H9 (cell line): ENCODE data around the gene XPNPEP3. TPM values are rescaled to one million over a fixed set of nuclear protein-coding genes. Genes with fewer than 3 reads are reported as not detected.

ENCODE experiments used
- DNase-seq: peaks from one replicate; pipeline ENCODE4 v3.0.0-alpha.2; 2017
- H2AFZ ChIP-seq: one replicate; pipeline ENCODE4 v1.6.1; 2013; ENCODE audit warnings: mild to moderate bottlenecking, low read length, control low read depth, moderate library complexity
- H2AK5ac ChIP-seq: 2 replicates; pipeline ENCODE4 v1.6.1; 2013; ENCODE audit warnings: low read length, control low read depth, mixed read lengths; ENCODE audit not compliant: insufficient read length
- H2BK120ac ChIP-seq: one replicate; pipeline ENCODE4 v1.6.1; 2013; ENCODE audit warnings: low read depth, mild to moderate bottlenecking, low read length, control low read depth, inconsistent platforms; ENCODE audit not compliant: poor library complexity, severe bottlenecking
- H2BK12ac ChIP-seq: 2 replicates; pipeline ENCODE4 v1.6.1; 2013; ENCODE audit warnings: low read length, control low read depth, mixed read lengths, low read depth; ENCODE audit not compliant: insufficient read length
- H2BK15ac ChIP-seq: 2 replicates; pipeline ENCODE4 v1.6.1; 2013; ENCODE audit warnings: low read depth, low read length, control low read depth
- H2BK20ac ChIP-seq: one replicate; pipeline ENCODE4 v1.6.1; 2013; ENCODE audit warnings: low read depth, mild to moderate bottlenecking, low read length, control low read depth, inconsistent platforms; ENCODE audit not compliant: poor library complexity, severe bottlenecking
- H2BK5ac ChIP-seq: 2 replicates; pipeline ENCODE4 v1.6.1; 2013; ENCODE audit warnings: low read length, control low read depth, mixed read lengths; ENCODE audit not compliant: insufficient read length
- H3K14ac ChIP-seq: 2 replicates; pipeline ENCODE4 v1.6.1; 2013; ENCODE audit warnings: low read length, control low read depth; ENCODE audit not compliant: insufficient read depth
- H3K18ac ChIP-seq: 2 replicates; pipeline ENCODE4 v1.6.1; 2013; ENCODE audit warnings: low read depth, mild to moderate bottlenecking, mixed read lengths, low read length, control low read depth; ENCODE audit not compliant: insufficient read length
- H3K23ac ChIP-seq: 2 replicates; pipeline ENCODE4 v1.6.1; 2013; ENCODE audit warnings: low read length, control low read depth, mixed read lengths, low read depth; ENCODE audit not compliant: insufficient read length
- H3K23me2 ChIP-seq: 2 replicates; pipeline ENCODE4 v1.6.1; 2013; ENCODE audit warnings: low read depth, mild to moderate bottlenecking, mixed read lengths, low read length, control low read depth; ENCODE audit not compliant: insufficient read length, poor library complexity, severe bottlenecking
- H3K27ac ChIP-seq: 2 replicates; pipeline ENCODE4 v1.5.1; 2013; ENCODE audit warnings: low read length, control low read depth, mixed read lengths, low read depth; ENCODE audit not compliant: insufficient read length
- H3K27me3 ChIP-seq: 2 replicates; pipeline ENCODE4 v1.6.1; 2013; ENCODE audit warnings: low read length, control low read depth, inconsistent platforms; ENCODE audit not compliant: insufficient read depth
- H3K4ac ChIP-seq: 2 replicates; pipeline ENCODE4 v1.6.1; 2013; ENCODE audit warnings: low read depth, mild to moderate bottlenecking, control low read depth, inconsistent platforms, low read length, moderate library complexity
- H3K4me1 ChIP-seq: 2 replicates; pipeline ENCODE4 v1.6.1; 2013; ENCODE audit warnings: low read length, control low read depth, inconsistent platforms; ENCODE audit not compliant: insufficient read depth
- H3K4me2 ChIP-seq: 2 replicates; pipeline ENCODE4 v1.6.1; 2013; ENCODE audit warnings: low read length, control low read depth, mixed read lengths; ENCODE audit not compliant: insufficient read length, insufficient read depth
- H3K56ac ChIP-seq: 2 replicates; pipeline ENCODE4 v1.6.1; 2013; ENCODE audit warnings: low read depth, mild to moderate bottlenecking, mixed read lengths, low read length, control low read depth; ENCODE audit not compliant: insufficient read length
- H3K79me1 ChIP-seq: 2 replicates; pipeline ENCODE4 v1.6.1; 2013; ENCODE audit warnings: low read depth, mild to moderate bottlenecking, moderate library complexity, low read length, control low read depth, inconsistent platforms; ENCODE audit not compliant: insufficient read depth, poor library complexity, severe bottlenecking
- H3K79me2 ChIP-seq: 2 replicates; pipeline ENCODE4 v1.6.1; 2013; ENCODE audit warnings: low read length, control low read depth, inconsistent platforms; ENCODE audit not compliant: insufficient read depth
- H3K9ac ChIP-seq: 2 replicates; pipeline ENCODE4 v1.6.1; 2013; ENCODE audit warnings: low read length, control low read depth, mixed read lengths; ENCODE audit not compliant: insufficient read length; ENCODE audit errors: extremely low read depth
- H3K9me3 ChIP-seq: one replicate; pipeline ENCODE4 v1.6.1; 2013; ENCODE audit warnings: low read depth, low read length, inconsistent platforms; ENCODE audit not compliant: control insufficient read depth
- H3T11ph ChIP-seq: one replicate; pipeline ENCODE4 v1.6.1; 2013; ENCODE audit warnings: mild to moderate bottlenecking, low read length, control low read depth, inconsistent platforms
- H4K20me1 ChIP-seq: one replicate; pipeline ENCODE4 v1.6.1; 2013; ENCODE audit not compliant: control insufficient read depth, insufficient read length, insufficient read depth
- H4K5ac ChIP-seq: 2 replicates; pipeline ENCODE4 v1.6.1; 2013; ENCODE audit warnings: low read depth, mild to moderate bottlenecking, mixed read lengths, low read length, control low read depth; ENCODE audit not compliant: insufficient read length
- H4K8ac ChIP-seq: replicated peaks from 2 replicates; pipeline ENCODE4 v1.6.1; 2013; ENCODE audit warnings: low read length, control low read depth, mixed read lengths, low read depth; ENCODE audit not compliant: insufficient read length
- H4K91ac ChIP-seq: 2 replicates; pipeline ENCODE4 v1.6.1; 2013; ENCODE audit warnings: low read depth, mild to moderate bottlenecking, moderate library complexity, mixed read lengths, low read length, control low read depth; ENCODE audit not compliant: insufficient read length
- H3K27ac Mint-ChIP-seq, 3 experiments: 2 replicates in 2 of 3; 3 replicates in 1 of 3; pipeline ENCODE4 v1.8.0; 2020 to 2021; ENCODE audit warnings: mixed read lengths in 3 of 3, mild to moderate bottlenecking in 1 of 3, moderate library complexity in 1 of 3
- H3K27me3 Mint-ChIP-seq: 2 replicates; pipeline ENCODE4 v1.8.0; 2021; ENCODE audit warnings: low read depth, mild to moderate bottlenecking, moderate library complexity, mixed read lengths
- H3K36me3 Mint-ChIP-seq, 3 experiments: 2 replicates in 2 of 3; 3 replicates in 1 of 3; pipeline ENCODE4 v1.8.0; 2020 to 2021; ENCODE audit warnings: low read depth in 3 of 3, mixed read lengths in 3 of 3; ENCODE audit not compliant: insufficient read depth in 1 of 3
- H3K4me1 Mint-ChIP-seq, 2 experiments: 2 replicates each; pipeline ENCODE4 v1.8.0; 2020; ENCODE audit warnings: mixed read lengths in 2 of 2
- H3K4me3 Mint-ChIP-seq, 2 experiments: 2 replicates in 1 of 2; 3 replicates in 1 of 2; pipeline ENCODE4 v1.8.0; 2020 to 2021; ENCODE audit warnings: mild to moderate bottlenecking in 2 of 2, mixed read lengths in 2 of 2, moderate library complexity in 1 of 2
- H3K9me3 Mint-ChIP-seq, 2 experiments: 2 replicates in 1 of 2; 3 replicates in 1 of 2; pipeline ENCODE4 v1.8.0; 2020; ENCODE audit warnings: mild to moderate bottlenecking in 2 of 2, mixed read lengths in 2 of 2, moderate library complexity in 1 of 2
- WGBS: extraction: QIAGEN DNeasy Blood & Tissue Kit; methylation state at CpG from one replicate; pipeline ENCODE4 v1.1.7; 2013; ENCODE audit warnings: missing lambda C conversion rate, low lambda C conversion rate, mixed read lengths; ENCODE audit not compliant: insufficient read length; ENCODE audit errors: extremely low coverage; 5-methylcytosine and 5-hydroxymethylcytosine counted together
- total RNA-seq: library from RNA; stranded (reverse); gene quantifications from 2 replicates; pipeline ENCODE4 v1.2.1, GENCODE V29; 2021
- TF ChIP-seq, protein P1 (sequence below): fragments of 200-600 bp; sonication (generic); conservative IDR thresholded peaks from 3 replicates; pipeline ENCODE4 v1.8.0; 2021; ENCODE audit warnings: antibody characterized with exemption, mild to moderate bottlenecking

Gene XPNPEP3
- total RNA-seq, 1 experiment from 2014 or later: 18.3 TPM

DNA sequence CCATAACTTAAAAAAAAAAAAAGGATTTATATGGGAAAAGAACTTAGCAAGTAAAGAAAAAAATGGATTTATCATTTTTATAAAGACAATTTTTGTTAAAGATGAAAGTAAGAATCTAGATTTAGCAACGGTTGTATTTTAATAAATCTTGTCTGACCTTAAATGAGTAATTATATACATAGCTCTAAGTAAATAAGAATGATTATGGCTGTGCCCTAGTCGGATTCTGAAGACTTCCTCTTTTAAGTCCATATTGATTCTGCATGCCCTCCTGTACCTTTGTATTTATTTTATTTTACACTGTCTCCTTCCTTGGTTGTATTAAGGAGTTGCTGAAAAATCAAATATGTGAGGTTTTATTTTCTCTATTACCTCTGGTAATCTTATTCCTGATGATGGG is 101.4 kb downstream of the XPNPEP3 start:
- no peak overlapping the region for H2AK5ac ChIP-seq
- no peaks in the 10 kb centered on the region for H3K4me1 ChIP-seq
- peaks cover 31 to 84% (median 74%) of the 10 kb centered on the region in 3 experiments for H3K36me3 Mint-ChIP-seq
- H2BK15ac ChIP-seq: no peak overlapping the region
- no peaks in the 10 kb centered on the region for H3K27me3 ChIP-seq
- TF ChIP-seq, protein P1, sequence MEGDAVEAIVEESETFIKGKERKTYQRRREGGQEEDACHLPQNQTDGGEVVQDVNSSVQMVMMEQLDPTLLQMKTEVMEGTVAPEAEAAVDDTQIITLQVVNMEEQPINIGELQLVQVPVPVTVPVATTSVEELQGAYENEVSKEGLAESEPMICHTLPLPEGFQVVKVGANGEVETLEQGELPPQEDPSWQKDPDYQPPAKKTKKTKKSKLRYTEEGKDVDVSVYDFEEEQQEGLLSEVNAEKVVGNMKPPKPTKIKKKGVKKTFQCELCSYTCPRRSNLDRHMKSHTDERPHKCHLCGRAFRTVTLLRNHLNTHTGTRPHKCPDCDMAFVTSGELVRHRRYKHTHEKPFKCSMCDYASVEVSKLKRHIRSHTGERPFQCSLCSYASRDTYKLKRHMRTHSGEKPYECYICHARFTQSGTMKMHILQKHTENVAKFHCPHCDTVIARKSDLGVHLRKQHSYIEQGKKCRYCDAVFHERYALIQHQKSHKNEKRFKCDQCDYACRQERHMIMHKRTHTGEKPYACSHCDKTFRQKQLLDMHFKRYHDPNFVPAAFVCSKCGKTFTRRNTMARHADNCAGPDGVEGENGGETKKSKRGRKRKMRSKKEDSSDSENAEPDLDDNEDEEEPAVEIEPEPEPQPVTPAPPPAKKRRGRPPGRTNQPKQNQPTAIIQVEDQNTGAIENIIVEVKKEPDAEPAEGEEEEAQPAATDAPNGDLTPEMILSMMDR: no peak
- H2BK5ac ChIP-seq: no peak overlapping the region
- H3T11ph ChIP-seq: no peak overlapping the region
- no peak for DNase-seq
- H3K4me3 Mint-ChIP-seq: no peak overlapping the region
- H2BK20ac ChIP-seq: no peak overlapping the region
- no peak overlapping the region for H2BK120ac ChIP-seq
- no peaks in the 10 kb centered on the region for H3K27me3 Mint-ChIP-seq
- no peak overlapping the region for H3K18ac ChIP-seq
- H3K9me3 ChIP-seq: no peaks in the 10 kb centered on the region
- H4K5ac ChIP-seq: no peak overlapping the region
- no peak overlapping the region for H3K14ac ChIP-seq
- no peak overlapping the region for H2BK12ac ChIP-seq
- H3K23me2 ChIP-seq: no peaks in the 10 kb centered on the region
- H3K9me3 Mint-ChIP-seq: no peaks in the 10 kb centered on the region
- H3K27ac ChIP-seq: no peak overlapping the region
- no peak overlapping the region for H4K8ac ChIP-seq
- peaks cover 9% of the 10 kb centered on the region; the same call in 1 of the 2 replicates for H3K79me2 ChIP-seq
- H3K4ac ChIP-seq: no peak overlapping the region
- H3K9ac ChIP-seq: no peak overlapping the region
- peaks cover 4% of the 10 kb centered on the region in 2 experiments; a peak in 2 of 4 replicates for H3K4me1 Mint-ChIP-seq
- peaks cover 5% of the 10 kb centered on the region for H3K79me1 ChIP-seq
- H3K56ac ChIP-seq: no peak overlapping the region
- H4K91ac ChIP-seq: no peak overlapping the region
- WGBS: no CpG with 5 or more reads among the region's 2 CpGs
- no peak overlapping the region for H3K4me2 ChIP-seq
- H2AFZ ChIP-seq: no peak overlapping the region
- no peak overlapping the region for H3K23ac ChIP-seq
- no peak overlapping the region for H3K27ac Mint-ChIP-seq
- H4K20me1 ChIP-seq: no peaks in the 10 kb centered on the region
